VCaP (cell line): ENCODE measurements around the gene GPR137B.

Source experiments
- H3K27ac ChIP-seq: fragments of 450-650 bp; 2 replicates; pipeline ENCODE4 v1.5.1; 2017
- CTCF ChIP-seq: fragments of 450-650 bp; conservative IDR thresholded peaks from 2 replicates; pipeline ENCODE4 v1.5.1; 2017; ENCODE audit warnings: mild to moderate bottlenecking, moderate library complexity

The GPR137B gene

GRCh38 chr1:236220473-236220872 lies 78.1 kb downstream of the GPR137B start:
- no peak for TF ChIP-seq CTCF
- H3K27ac ChIP-seq, result no peak overlapping the region

- no peak for TF ChIP-seq CTCF
- H3K27ac ChIP-seq, result no peak overlapping the region
These were observed 80.3 kb downstream of the GPR137B start for GRCh38 chr1:236222632-236223031.

DNA sequence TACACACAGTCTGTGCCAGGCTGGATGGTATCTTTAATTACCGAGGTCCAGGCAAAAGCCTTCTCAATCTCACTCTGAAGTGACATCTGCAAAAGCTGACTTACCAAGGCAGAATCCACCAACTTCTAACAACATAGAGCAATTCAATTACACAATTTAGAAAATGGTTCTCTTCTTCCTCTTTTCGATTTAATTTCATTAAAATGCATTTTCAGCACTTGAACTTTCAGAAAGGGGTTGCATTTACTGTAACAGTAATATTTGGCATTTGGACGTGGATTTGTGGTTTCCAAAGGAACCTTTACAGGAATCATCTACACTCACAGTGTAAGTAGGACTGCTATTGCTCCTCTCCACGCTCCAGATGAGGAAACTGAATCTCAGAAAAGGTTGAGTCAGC lies 86.1 kb downstream of the GPR137B start:
- H3K27ac ChIP-seq, result no peak overlapping the region
- no peak for TF ChIP-seq CTCF

- no peak for TF ChIP-seq CTCF
- no peak overlapping the region for H3K27ac ChIP-seq
These were observed 92.8 kb downstream of the GPR137B start for GRCh38 chr1:236235116-236235515.

DNA sequence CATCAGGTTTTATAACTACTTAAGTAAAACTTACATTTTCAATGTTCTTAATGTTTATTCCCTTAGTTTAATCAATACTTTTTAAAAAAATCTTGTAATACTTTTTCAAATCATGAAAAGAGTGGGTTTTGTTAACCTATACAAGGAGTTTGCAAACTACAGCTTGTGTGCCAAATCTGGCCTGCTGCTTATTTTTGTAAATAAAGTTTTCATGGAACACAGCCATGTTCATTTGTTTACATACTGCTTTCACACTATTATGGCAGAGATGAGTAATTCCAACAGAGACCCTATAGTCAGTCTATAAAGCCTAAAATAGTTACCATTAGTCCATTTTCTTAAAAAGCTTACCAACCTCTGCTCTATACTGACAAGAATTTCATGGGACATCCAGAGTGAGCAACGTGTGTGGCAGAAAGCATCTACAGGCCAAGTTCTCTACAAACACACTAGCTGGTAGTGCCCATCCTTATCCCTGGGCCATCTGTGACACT lies 96.8 kb downstream of the GPR137B start:
- H3K27ac ChIP-seq, result no peak overlapping the region
- no peak for TF ChIP-seq CTCF

DNA sequence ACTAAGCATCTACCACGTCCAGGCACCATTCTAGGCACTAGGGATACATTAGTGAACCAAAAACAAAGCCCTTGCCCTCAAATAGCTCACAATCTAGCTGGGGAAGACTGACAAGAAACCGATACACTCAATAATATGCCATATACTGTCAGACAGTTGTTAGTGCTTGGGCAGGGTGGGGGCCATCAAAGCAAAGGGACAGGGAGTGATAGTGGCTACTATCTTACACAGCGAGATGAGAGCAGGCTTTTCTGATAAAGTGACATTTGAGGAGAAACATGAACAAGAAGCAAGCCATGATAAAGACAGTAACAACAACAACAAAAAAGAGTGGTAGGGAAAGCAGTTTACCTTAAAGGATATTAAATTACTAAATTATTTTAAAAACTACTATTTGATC lies 98.3 kb downstream of the GPR137B start:
- no peak for TF ChIP-seq CTCF
- H3K27ac ChIP-seq, result no peak overlapping the region

DNA sequence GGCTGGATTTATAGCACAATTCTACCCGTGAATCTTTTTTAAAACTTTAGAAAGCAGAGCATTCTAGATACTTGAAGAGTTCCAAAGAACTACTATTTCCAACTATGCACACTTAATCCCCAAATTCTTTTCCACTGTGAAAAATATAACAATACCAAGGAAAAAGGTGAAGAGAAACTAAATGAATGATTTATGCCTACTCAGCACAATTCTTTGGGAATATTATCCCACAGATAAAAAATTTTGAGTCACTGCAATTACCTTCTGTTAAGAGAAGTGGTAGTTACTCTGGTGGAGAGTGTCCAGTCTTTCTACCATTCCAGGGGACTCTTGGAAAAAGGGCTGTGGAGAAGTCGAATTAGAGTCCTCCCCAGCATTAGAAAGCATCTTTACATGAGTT lies 100.2 kb downstream of the GPR137B start:
- no peak overlapping the region for H3K27ac ChIP-seq
- no peak for TF ChIP-seq CTCF

- TF ChIP-seq CTCF, result no peak
- H3K27ac ChIP-seq, result no peak overlapping the region
These were observed 104.9 kb downstream of the GPR137B start for GRCh38 chr1:236247286-236247685.
